HepG2 (cell line): ENCODE measurements around the gene PRR15L. TPM values are rescaled to one million over a fixed set of nuclear protein-coding genes. Genes with fewer than 3 reads are reported as not detected.

ENCODE experiments used
- AGO1 ChIP-seq: fragments of 200-400 bp; formaldehyde crosslinking; IDR thresholded peaks from 2 replicates; pipeline ENCODE4 v1.6.1; 2017; ENCODE audit warnings: mild to moderate bottlenecking, low read depth, low read length, moderate library complexity; ENCODE audit not compliant: poor library complexity, severe bottlenecking
- CENPX ChIP-seq: sonication (generic); formaldehyde crosslinking; IDR thresholded peaks from 2 replicates; pipeline ENCODE4 v1.9.0; 2021; ENCODE audit warnings: mild to moderate bottlenecking, missing genetic modification reagents, moderate library complexity
- CSRNP1 ChIP-seq: sonication (generic); formaldehyde crosslinking; IDR thresholded peaks from 2 replicates; pipeline ENCODE4 v1.8.1; 2023; ENCODE audit warnings: mild to moderate bottlenecking, missing genetic modification reagents
- HES4 ChIP-seq: sonication (generic); formaldehyde crosslinking; IDR thresholded peaks from 2 replicates; pipeline ENCODE4 v1.9.0; 2021; ENCODE audit warnings: mild to moderate bottlenecking, missing genetic modification reagents, borderline replicate concordance
- HOXD1 ChIP-seq: sonication (generic); formaldehyde crosslinking; IDR thresholded peaks from 2 replicates; pipeline ENCODE4 v1.5.0; 2020; ENCODE audit warnings: missing genetic modification reagents
- NFATC3 ChIP-seq: sonication (generic); formaldehyde crosslinking; IDR thresholded peaks from 2 replicates; pipeline ENCODE4 v1.5.1; 2020; ENCODE audit warnings: mild to moderate bottlenecking, missing genetic modification reagents
- RCOR2 ChIP-seq: IDR thresholded peaks from 2 replicates; pipeline ENCODE4 v1.6.1; 2016; ENCODE audit warnings: missing biosample characterization, missing genetic modification reagents
- RNF219 ChIP-seq: sonication (generic); formaldehyde crosslinking; IDR thresholded peaks from 2 replicates; pipeline ENCODE4 v1.5.0; 2020; ENCODE audit warnings: mild to moderate bottlenecking, missing genetic modification reagents
- TOE1 ChIP-seq: sonication (generic); formaldehyde crosslinking; IDR thresholded peaks from 2 replicates; pipeline ENCODE4 v1.4.0; 2020; ENCODE audit warnings: mild to moderate bottlenecking, missing genetic modification reagents
- TSC22D2 ChIP-seq: sonication (generic); formaldehyde crosslinking; IDR thresholded peaks from 2 replicates; pipeline ENCODE4 v1.5.1; 2020; ENCODE audit warnings: missing genetic modification reagents, mild to moderate bottlenecking, borderline replicate concordance
- YEATS4 ChIP-seq: sonication (generic); formaldehyde crosslinking; IDR thresholded peaks from 2 replicates; pipeline ENCODE4 v1.4.0; 2020; ENCODE audit warnings: missing genetic modification reagents, borderline replicate concordance
- ZBTB39 ChIP-seq: sonication (generic); formaldehyde crosslinking; IDR thresholded peaks from 2 replicates; pipeline ENCODE4 v1.5.0; 2020; ENCODE audit warnings: missing genetic modification reagents
- ZNF101 ChIP-seq: sonication (generic); formaldehyde crosslinking; IDR thresholded peaks from 2 replicates; pipeline ENCODE4 v1.4.0; 2020; ENCODE audit warnings: mild to moderate bottlenecking, low read depth, missing genetic modification reagents, borderline replicate concordance
- ZNF138 ChIP-seq: sonication (generic); formaldehyde crosslinking; IDR thresholded peaks from 2 replicates; pipeline ENCODE4 v1.5.0; 2020; ENCODE audit warnings: mild to moderate bottlenecking, low read depth, missing genetic modification reagents
- ZNF253 ChIP-seq: sonication (generic); formaldehyde crosslinking; IDR thresholded peaks from 2 replicates; pipeline ENCODE4 v1.8.0; 2022; ENCODE audit warnings: mild to moderate bottlenecking, missing genetic modification reagents, borderline replicate concordance
- ZNF335 ChIP-seq: sonication (generic); formaldehyde crosslinking; IDR thresholded peaks from 2 replicates; pipeline ENCODE4 v1.4.0; 2020; ENCODE audit warnings: missing genetic modification reagents
- ZNF749 ChIP-seq: sonication (generic); formaldehyde crosslinking; IDR thresholded peaks from 2 replicates; pipeline ENCODE4 v1.8.0; 2022; ENCODE audit warnings: mild to moderate bottlenecking, missing genetic modification reagents, moderate library complexity, borderline replicate concordance
- ZSCAN29 ChIP-seq: sonication (generic); formaldehyde crosslinking; conservative IDR thresholded peaks from 2 replicates; pipeline ENCODE4 v1.4.0; 2020; ENCODE audit warnings: mild to moderate bottlenecking, missing genetic modification reagents
- ZSCAN31 ChIP-seq: sonication (generic); formaldehyde crosslinking; IDR thresholded peaks from 2 replicates; pipeline ENCODE4 v1.5.0; 2020; ENCODE audit warnings: low read depth, mild to moderate bottlenecking, missing genetic modification reagents
- polyA plus RNA-seq, 8 experiments: library from polyadenylated mRNA; depleted of rRNA in 3 of 8; stranded (reverse) in 7 of 8; unstranded in 1 of 8; fragments of >200 nt; fragmentation: Illumina TruSeq in 4 of 8; extraction: Trizol in 4 of 8; gene quantifications; 2 replicates each; pipeline versions ENCODE4 v1.2.1 to v1.2.3, GENCODE V29; 2011 to 2016; ENCODE audit warnings: low read depth in 4 of 8, missing spikeins in 1 of 8, mixed read lengths in 1 of 8; ENCODE audit not compliant: insufficient read depth in 1 of 8
- total RNA-seq, 5 experiments: library from RNA; depleted of rRNA; stranded (reverse); fragments of >200 nt; fragmentation: Illumina TruSeq; extraction: Trizol; gene quantifications; 2 replicates each; pipeline ENCODE4 v1.2.3, GENCODE V29; 2016; ENCODE audit warnings: low read depth in 1 of 5

Gene PRR15L
- total and polyA plus RNA-seq, 2 of the 13 experiments (the other 11 are each of a cell fraction or from before 2014, with no cell fraction given) = 0.44 to 2.0 TPM

GRCh38 chr17:47970725-47971499 is 13.2 kb upstream of the PRR15L start, which contains the start of gene CDK5RAP3 (continued):
- TF ChIP-seq RNF219 (0 out of 2 replicates have a peak, but pooled peaks have one; percentile 50), HOXD1 (CRISPR knock-in tag) (peak; percentile 91), ZSCAN29 (CRISPR knock-in tag) (no peak; the same call in 1 of the 2 replicates), CENPX (CRISPR knock-in tag) (no peak), ZBTB39 (CRISPR knock-in tag) (peak; percentile 94; the same call in 1 of the 2 replicates), TSC22D2 (peak; percentile 97), ZNF138 (peak; percentile 98), TOE1 (CRISPR knock-in tag) (peak; percentile 83; the same call in 1 of the 2 replicates), ZNF335 (peak; percentile 89), YEATS4 (peak; percentile 67; the same call in 1 of the 2 replicates), ZNF101 (CRISPR knock-in tag) (peak; percentile 87), ZNF749 (CRISPR knock-in tag) (peak; percentile 99), CSRNP1 (CRISPR knock-in tag) (peak; percentile 98), HES4 (peak; percentile 98), NFATC3 (CRISPR knock-in tag) (peak; percentile 64; the same call in 1 of the 2 replicates), ZSCAN31 (CRISPR knock-in tag) (peak; percentile 98), AGO1 (peak; percentile 62), RCOR2 (no peak; the same call in 1 of the 2 replicates), ZNF253 (peak; percentile 99)
